T-helper 2 cell treated with Interferon-gamma antibody and Interleukin-4, amounts not matched to agents 5 μg/mL and 100 μg/mL, for 36 hours (primary cell): ENCODE data around the gene FGF11.

Source experiments
- DNase-seq: peaks from one replicate; pipeline ENCODE4 v3.0.0; 2021; ENCODE audit warnings: low spot score
- H3K27ac Mint-ChIP-seq: one replicate; pipeline ENCODE4 v1.8.0; 2021; ENCODE audit warnings: mild to moderate bottlenecking, mixed read lengths
- H3K27me3 Mint-ChIP-seq: one replicate; pipeline ENCODE4 v1.8.0; 2021; ENCODE audit warnings: low read depth, mixed read lengths
- H3K36me3 Mint-ChIP-seq: one replicate; pipeline ENCODE4 v1.8.0; 2021; ENCODE audit warnings: low read depth, mixed read lengths
- H3K4me1 Mint-ChIP-seq: one replicate; pipeline ENCODE4 v1.8.0; 2021; ENCODE audit warnings: low read depth, mixed read lengths
- H3K4me3 Mint-ChIP-seq: one replicate; pipeline ENCODE4 v1.8.0; 2022; ENCODE audit warnings: mild to moderate bottlenecking, moderate library complexity, mixed read lengths
- H3K9me3 Mint-ChIP-seq: one replicate; pipeline ENCODE4 v1.8.0; 2021; ENCODE audit warnings: mixed read lengths

Gene FGF11

DNA sequence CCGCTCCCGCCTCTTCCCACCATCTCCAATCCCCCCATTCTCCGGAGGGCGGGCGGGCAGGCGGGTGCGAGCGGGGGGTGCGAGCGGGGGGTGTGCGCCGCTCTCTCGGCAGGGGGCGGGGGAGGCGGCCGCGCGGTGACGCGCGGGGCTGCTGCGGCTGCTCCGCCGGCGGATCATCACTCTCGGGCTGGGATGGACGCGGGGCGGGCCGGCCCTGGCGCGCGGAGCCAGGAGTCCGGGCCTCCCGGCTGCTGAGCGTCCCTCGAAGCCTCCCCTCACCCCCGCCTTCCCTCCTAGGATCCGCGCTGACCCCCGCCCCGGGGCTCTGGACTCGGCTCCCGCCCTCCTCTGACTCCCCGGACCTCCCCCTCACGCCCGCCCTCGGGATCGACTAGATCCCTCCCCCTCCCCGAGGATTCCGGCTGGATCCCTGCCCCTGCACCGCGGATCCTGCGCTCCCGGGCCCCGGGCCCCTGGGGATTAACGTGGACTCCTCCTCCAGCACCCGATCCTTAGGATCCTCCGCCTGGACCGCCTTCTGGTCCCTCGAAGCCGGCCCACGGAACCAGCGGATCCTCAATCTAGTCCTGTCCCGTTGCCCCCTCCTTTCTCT lies 34.5 kb upstream of the FGF11 start:
- DNase-seq: no peak
- Mint-ChIP-seq H3K27ac (peak overlapping the region; percentile 88), H3K27me3 (peaks cover 27% of the 10 kb centered on the region), H3K9me3 (no peaks in the 10 kb centered on the region), H3K4me3 (peak overlapping the region; percentile 97), H3K4me1 (peaks cover 10% of the 10 kb centered on the region), H3K36me3 (peaks cover 4% of the 10 kb centered on the region)

DNA sequence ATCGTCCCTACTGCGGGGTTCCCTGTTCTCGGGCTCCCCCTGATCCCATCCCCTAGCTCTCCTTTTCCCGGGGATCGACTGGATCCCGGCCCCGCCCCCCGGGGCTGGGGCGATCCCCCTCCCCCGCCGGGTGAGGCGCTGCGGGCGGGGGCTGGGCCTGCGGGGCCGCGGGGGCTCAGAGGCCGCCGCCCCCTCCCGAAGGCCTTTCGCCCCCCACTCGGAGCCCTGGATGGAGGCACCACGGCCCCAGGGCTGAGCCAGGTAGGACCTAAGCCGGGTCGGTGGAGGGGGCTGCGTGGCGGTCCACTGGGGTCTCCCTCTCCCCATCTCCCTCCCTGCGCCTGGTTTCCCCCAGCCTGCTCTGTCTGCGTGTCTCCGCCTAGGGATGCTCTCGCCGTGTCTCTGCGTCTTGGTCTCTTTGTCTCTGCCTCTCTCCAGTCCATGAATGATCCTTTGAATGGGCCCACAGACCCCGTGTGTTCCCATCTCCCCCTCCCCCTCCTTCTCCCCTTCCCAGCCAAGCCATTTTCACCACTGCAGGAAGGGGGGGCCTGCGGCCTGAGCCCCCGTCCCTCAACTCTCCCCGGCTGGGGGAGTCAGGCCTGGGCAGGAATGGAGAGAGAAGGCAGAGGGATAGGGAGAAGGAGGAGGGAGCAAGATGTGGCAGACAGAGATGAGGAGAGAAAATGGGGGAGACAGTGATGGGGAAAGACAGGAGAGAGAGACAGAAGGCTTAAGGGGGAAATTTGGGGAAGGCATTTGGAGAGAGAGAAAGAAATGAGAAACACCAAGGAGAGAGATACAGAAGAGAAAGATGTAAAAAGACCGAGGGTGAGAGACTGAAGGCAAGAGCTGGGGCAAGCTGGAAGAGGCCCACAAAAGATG lies 33.7 kb upstream of the FGF11 start:
- no peak for DNase-seq
- Mint-ChIP-seq H3K4me3 (peak overlapping the region; percentile 81), H3K27ac (peak overlapping the region; percentile 49), H3K27me3 (peaks cover 27% of the 10 kb centered on the region), H3K9me3 (no peaks in the 10 kb centered on the region), H3K4me1 (peaks cover 10% of the 10 kb centered on the region), H3K36me3 (peaks cover 4% of the 10 kb centered on the region)

DNA sequence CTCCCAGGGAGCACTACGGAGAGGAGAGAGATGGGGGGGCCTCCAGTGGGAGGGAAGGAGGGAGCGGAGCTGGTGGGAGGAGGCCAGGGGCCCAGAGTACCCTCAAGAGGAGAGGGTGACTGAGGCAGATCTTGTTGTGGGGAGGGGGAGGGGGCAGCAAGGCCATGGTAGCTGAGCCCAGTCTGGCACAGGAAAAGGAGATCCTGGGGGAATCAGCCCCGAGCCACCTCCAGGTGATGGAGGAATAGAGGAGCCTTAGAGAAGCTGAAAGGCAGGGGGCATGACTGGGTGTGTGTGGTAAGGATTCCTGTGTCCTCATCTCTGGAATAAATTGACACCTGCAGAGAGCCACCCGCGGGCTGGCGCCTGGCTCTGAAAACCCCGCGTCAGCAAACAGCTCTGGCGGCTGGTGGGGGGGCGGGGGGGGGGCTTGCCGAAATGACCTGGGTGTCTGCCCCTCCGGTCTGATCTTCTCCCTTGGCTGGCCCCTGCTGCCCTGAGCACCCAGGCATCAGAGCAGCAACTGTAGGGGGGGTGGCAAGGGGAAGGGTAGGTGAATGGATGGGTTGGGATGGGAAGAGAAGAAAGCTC lies 33.0 kb upstream of the FGF11 start:
- peaks cover 10% of the 10 kb centered on the region for H3K4me1 Mint-ChIP-seq
- peak overlapping the region; percentile 49 for H3K27ac Mint-ChIP-seq
- peaks cover 4% of the 10 kb centered on the region for H3K36me3 Mint-ChIP-seq

DNA sequence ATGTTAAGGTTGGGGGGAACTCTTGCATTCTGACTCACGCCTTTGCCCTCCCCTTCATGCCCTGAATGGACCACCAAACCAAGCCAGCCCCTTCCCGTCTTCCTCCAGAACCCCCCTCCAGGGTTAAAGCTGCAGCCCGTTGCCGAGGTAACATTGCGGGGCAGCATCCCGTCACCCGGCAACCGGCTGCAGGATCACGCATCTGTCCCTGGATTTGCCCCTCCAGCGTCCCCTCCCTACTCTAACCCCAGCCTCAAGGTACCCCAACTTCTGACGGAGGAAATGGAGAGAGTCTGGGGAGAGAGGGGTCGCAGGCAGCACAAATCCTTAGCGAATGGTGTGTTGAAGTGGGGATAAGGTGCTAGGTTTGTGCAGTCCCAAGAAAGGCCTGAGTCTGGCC lies 32.2 kb upstream of the FGF11 start:
- Mint-ChIP-seq H3K9me3 (no peaks in the 10 kb centered on the region), H3K4me3 (no peak overlapping the region), H3K4me1 (peaks cover 10% of the 10 kb centered on the region), H3K27ac (no peak overlapping the region), H3K27me3 (peaks cover 27% of the 10 kb centered on the region), H3K36me3 (no peaks in the 10 kb centered on the region)
- no peak for DNase-seq

More for the DNA sequence above, 33.0 kb upstream of the FGF11 start:
- Mint-ChIP-seq H3K4me3 (peak overlapping the region; percentile 68), H3K9me3 (no peaks in the 10 kb centered on the region), H3K27me3 (peaks cover 27% of the 10 kb centered on the region)
- DNase-seq: no peak

DNA sequence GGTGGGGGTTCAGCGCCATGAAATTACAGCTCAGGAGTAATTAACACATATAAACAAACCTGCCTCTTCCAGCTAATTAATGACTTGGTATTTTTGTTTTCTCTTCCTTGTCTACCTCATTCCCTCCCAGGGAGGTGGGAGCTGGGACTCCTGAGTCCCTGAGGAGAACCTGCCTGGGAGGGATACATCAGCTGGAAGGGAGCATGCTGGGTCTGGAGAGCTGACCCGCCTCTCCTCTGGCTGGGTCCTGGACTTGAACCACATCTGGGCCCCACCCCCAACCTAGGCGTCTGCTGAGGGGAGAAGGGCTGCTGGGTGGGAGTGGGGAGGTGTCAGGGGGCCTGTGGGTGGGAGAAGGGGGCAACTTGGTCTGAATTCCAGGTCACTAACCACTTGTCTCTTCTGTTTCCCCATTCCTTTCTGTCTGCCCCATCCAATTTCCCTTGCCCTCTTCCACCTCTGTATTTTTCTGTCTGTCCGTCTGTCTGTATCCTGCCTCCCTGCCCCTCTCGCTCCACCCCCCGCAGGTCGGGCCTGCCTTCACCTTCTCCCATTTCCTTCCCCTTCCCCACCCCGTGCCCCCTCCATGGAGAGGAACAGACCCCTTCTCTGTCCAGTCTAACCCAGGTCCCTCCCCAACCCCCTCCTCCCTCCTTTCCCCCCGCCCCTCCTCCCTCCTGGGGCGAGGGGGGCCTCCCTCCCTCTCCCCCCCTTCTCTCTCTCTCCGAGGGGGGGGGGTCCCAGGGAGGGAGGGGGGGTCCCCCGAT lies 31.6 kb upstream of the FGF11 start, which contains the start of gene NLGN2:
Gene NLGN2 (plus strand): TSS at position 361 of the 767 bp plus-strand sequence. CDS start 411 bp downstream, outside the sequence.
- Mint-ChIP-seq H3K27ac (no peak within 1 kb of the TSS), H3K36me3 (no peaks in the 10 kb centered on the region), H3K4me1 (peaks cover 10% of the 10 kb centered on the region), H3K4me3 (no peak within 1 kb of the TSS), H3K9me3 (no peaks in the 10 kb centered on the region), H3K27me3 (peaks cover 27% of the 10 kb centered on the region)
- no peak for DNase-seq

DNA sequence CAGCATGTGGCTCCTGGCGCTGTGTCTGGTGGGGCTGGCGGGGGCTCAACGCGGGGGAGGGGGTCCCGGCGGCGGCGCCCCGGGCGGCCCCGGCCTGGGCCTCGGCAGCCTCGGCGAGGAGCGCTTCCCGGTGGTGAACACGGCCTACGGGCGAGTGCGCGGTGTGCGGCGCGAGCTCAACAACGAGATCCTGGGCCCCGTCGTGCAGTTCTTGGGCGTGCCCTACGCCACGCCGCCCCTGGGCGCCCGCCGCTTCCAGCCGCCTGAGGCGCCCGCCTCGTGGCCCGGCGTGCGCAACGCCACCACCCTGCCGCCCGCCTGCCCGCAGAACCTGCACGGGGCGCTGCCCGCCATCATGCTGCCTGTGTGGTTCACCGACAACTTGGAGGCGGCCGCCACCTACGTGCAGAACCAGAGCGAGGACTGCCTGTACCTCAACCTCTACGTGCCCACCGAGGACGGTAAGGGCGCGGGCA lies 31.0 kb upstream of the FGF11 start:
- no peak overlapping the region for H3K27ac Mint-ChIP-seq
- H3K27me3 Mint-ChIP-seq: peaks cover 27% of the 10 kb centered on the region
- H3K9me3 Mint-ChIP-seq: no peaks in the 10 kb centered on the region
- no peak for DNase-seq
- H3K36me3 Mint-ChIP-seq: no peaks in the 10 kb centered on the region
- H3K4me1 Mint-ChIP-seq: peaks cover 5% of the 10 kb centered on the region
- no peak overlapping the region for H3K4me3 Mint-ChIP-seq

DNA sequence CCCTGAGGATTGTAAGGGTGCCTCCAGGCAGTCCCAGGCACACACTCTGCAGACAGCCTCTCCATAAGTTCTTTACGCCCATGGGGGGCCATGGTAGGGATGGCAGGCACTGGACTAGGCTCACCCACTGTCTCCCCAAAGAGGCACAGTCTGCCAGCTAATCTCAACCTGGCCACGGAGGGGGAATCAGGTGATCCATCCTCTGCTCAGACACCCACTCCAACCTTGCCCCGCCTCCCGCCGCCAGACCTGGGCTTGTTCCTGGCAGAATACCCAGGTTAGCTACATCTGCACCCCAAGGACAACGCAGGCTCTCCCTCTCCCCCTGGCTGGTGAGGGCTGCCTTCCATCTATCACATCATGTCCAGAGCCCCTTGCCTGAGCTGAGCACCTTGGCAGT lies 30.4 kb upstream of the FGF11 start:
- no peaks in the 10 kb centered on the region for H3K9me3 Mint-ChIP-seq
- no peak for DNase-seq
- H3K27ac Mint-ChIP-seq: no peak overlapping the region
- no peaks in the 10 kb centered on the region for H3K36me3 Mint-ChIP-seq
- H3K27me3 Mint-ChIP-seq: peaks cover 27% of the 10 kb centered on the region
- H3K4me3 Mint-ChIP-seq: no peak overlapping the region
- peaks cover 4% of the 10 kb centered on the region for H3K4me1 Mint-ChIP-seq

DNA sequence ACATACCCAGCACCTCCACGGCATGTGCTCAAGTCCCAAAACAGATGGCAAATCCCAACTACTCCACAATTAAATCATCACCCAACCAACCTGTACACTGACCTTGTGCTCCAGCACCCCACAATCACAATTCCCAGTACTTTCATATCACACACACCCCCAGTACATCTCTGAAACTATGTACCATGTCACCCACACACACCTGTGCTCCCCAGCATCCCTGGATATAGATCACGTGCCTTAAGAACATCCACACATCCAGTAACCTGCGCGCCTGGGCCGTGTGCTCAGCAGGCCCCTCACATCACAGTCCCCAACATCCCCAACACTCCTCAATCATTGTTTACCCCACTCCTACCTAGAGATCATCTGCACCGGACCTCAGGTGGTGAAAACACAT lies 29.6 kb upstream of the FGF11 start:
- DNase-seq: no peak
- Mint-ChIP-seq H3K4me3 (no peak overlapping the region), H3K9me3 (no peaks in the 10 kb centered on the region), H3K36me3 (no peaks in the 10 kb centered on the region), H3K27ac (no peak overlapping the region), H3K27me3 (peaks cover 25% of the 10 kb centered on the region), H3K4me1 (peaks cover 4% of the 10 kb centered on the region)

DNA sequence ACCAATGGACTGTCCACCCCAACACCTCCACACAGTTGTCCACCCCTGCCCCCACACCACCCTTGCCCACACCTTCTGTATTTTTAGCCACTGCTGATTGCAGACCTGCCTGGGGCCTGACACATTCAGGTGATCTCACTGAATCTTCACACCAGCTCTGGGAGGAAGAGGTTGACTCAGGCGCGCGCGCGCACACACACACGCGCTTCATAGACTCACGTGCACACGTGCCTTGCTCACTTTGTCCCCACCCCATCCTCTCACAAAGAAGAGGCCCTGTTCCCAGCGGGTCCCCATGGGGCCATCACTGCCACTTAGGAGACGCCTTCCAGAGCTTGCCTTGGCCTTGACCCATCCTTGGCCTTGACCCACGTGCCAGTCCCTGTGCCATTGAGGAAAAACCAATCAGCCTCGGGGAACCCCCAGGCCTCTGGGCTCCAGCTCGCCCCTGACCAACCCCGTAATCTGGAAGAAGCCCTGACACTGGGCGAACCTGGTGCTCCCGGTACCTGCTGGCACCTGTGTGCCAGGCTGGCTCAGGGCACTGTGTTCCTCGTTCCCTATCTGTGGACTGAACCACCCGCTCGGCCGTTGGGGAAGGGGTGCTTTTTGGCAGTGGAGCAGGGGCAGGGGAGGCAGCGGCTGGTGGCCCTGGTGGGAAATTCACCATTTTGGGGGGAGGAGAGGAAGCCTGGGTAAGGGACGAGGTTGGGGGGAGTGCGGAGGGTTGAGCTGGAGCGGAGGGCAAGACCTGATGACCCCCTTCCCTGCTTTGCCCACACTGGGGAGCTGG lies 28.5 kb upstream of the FGF11 start:
- Mint-ChIP-seq H3K36me3 (no peaks in the 10 kb centered on the region), H3K4me1 (peaks cover 2% of the 10 kb centered on the region)

DNA sequence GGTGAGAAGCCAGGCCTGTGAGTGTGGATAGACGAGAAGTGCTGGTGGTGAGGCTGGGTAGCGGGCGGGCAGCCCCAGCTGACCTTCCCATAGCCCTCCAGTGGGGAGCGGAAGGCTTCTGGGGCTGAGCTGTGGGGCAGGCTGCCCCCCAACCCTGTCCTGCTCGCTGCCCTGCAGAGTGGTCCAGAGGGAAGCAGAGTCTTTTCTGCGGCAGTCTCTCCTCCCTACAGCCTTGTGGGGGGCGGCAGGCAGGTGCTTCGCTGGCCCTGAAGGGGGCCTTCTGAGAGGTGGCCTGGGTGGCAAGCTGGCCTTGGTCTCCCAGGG lies 27.9 kb upstream of the FGF11 start:
- Mint-ChIP-seq H3K36me3 (no peaks in the 10 kb centered on the region), H3K9me3 (no peaks in the 10 kb centered on the region), H3K27me3 (peaks cover 16% of the 10 kb centered on the region), H3K27ac (no peak overlapping the region), H3K4me3 (no peak overlapping the region), H3K4me1 (no peaks in the 10 kb centered on the region)
- no peak for DNase-seq

More for the DNA sequence above, 28.5 kb upstream of the FGF11 start:
- no peak overlapping the region for H3K4me3 Mint-ChIP-seq
- no peaks in the 10 kb centered on the region for H3K9me3 Mint-ChIP-seq
- no peak for DNase-seq
- H3K27ac Mint-ChIP-seq: no peak overlapping the region
- H3K27me3 Mint-ChIP-seq: peaks cover 21% of the 10 kb centered on the region

DNA sequence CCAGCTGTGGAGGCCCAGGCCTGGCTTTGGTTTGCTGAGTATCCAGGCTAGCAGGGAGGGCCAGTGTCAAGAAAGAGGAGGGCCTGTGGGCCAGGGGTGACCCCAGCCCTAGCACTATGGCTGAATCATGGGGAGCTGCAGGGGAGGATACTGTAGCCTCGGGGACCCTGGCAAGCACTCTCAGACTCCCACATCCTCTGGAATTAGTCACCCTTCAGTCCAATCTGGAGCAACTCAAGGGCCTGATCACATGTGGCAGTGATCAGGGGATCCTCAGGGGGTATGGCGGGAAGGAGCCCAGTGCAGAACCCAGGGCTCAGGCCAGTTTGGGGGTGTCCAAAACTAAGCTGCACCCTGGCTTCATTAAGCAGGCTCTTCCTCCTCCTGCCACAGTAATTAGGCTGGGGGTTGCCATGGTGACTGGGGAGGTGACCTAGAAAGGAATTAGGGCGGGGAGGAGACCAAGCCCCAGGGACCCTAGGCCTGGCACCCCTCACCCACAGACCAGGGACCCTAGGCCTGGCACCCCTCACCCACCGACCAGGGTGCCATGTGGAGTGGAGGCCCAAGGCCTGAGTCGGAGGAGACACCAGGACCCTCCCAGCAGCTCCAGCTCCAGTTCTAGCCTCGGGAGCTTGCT lies 25.8 kb upstream of the FGF11 start:
- Mint-ChIP-seq H3K9me3 (no peaks in the 10 kb centered on the region), H3K4me1 (no peaks in the 10 kb centered on the region), H3K27ac (no peak overlapping the region), H3K36me3 (no peaks in the 10 kb centered on the region), H3K4me3 (no peak overlapping the region), H3K27me3 (peaks cover 7% of the 10 kb centered on the region)
- no peak for DNase-seq

DNA sequence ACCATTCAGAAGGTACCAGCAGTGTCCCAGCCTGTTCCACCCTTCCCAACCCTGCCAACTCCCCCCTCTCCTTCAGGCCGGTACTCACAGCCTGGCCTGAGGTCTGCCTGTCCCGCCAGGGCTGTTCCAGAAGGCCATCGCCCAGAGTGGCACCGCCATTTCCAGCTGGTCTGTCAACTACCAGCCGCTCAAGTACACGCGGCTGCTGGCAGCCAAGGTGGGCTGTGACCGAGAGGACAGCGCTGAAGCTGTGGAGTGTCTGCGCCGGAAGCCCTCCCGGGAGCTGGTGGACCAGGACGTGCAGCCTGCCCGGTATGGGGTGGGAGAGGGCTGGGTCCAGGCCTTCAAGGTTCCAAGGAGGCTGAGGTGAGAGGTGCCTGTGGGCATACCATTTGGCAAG lies 24.5 kb upstream of the FGF11 start:
- DNase-seq: no peak
- Mint-ChIP-seq H3K4me1 (no peaks in the 10 kb centered on the region), H3K9me3 (no peaks in the 10 kb centered on the region), H3K36me3 (no peaks in the 10 kb centered on the region), H3K4me3 (no peak overlapping the region), H3K27ac (no peak overlapping the region), H3K27me3 (no peaks in the 10 kb centered on the region)

DNA sequence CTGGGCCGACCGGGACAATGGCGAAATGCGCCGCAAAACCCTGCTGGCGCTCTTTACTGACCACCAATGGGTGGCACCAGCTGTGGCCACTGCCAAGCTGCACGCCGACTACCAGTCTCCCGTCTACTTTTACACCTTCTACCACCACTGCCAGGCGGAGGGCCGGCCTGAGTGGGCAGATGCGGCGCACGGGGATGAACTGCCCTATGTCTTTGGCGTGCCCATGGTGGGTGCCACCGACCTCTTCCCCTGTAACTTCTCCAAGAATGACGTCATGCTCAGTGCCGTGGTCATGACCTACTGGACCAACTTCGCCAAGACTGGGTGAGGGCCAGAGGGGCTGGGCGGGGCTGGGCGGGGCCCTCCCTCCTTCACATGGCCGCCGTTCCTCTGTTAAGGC lies 23.5 kb upstream of the FGF11 start:
- no peak for DNase-seq
- Mint-ChIP-seq H3K27me3 (no peaks in the 10 kb centered on the region), H3K9me3 (no peaks in the 10 kb centered on the region), H3K36me3 (no peaks in the 10 kb centered on the region), H3K4me1 (no peaks in the 10 kb centered on the region), H3K4me3 (no peak overlapping the region), H3K27ac (no peak overlapping the region)
